ENCODE measurements around the gene HOXC4.

GRCh38 chr12:54066408-54066807 lies 12.8 kb downstream of the HOXC4 start:
- TF ChIP-seq CTCF (IDR thresholded peaks at IDR 0.05 in 8 of 11, conservative IDR thresholded peaks at IDR 0.05 in 3 of 11) (no peak), POLR2A (IDR thresholded peaks at IDR 0.05) (no peak)

All from spleen (tissue), 7 donors.